T-helper 22 cell (primary cell): ENCODE data around the gene SEPSECS.

Experiments used
- DNase-seq: peaks from one replicate; pipeline ENCODE4 v3.0.0-alpha.2; 2020; ENCODE audit warnings: low read depth

The SEPSECS gene

DNA sequence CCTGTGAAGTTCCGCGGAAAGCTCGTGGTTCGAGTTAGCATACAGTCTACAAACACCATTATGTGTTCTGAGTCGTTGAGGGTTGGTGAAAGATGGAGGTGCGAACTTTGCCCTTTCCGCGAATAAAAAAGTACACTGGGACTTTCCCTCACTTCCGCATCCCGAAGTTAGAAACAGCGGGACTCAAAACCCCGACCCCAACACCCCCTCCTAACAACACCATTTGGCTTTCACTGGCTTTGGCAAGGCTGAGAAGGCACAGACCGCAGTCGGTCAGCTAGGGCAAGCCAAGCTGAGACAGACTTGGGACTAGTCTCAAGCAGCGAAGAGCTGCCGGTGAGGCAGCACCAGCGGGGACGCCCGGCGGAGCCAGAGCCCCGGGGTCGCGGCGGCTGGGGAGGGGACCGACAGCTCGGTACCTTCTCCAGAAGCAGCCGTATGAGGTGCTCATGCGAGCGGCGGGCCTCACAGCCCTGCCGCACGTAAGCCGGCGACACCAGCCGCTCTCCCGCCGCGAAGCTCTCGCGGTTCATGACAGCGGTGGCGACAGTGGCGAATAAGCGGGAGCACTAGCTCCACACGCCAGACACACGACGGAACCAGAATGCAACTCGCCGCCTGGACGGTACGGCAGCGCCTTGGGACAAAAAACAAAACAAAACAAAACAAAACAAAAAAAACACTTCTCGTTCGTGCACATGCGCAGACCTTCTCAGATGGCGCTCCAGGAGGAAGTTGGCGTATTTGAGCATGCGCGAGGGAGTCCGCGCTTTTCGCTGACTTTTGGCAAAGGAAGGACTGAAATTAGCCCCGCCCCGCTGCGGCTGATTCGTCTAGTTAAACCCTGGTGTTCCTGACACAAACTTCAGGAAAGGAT is at the start of gene SEPSECS:
TSS of gene SEPSECS (minus strand) at position 613 of the 877 bp plus-strand sequence. CDS start at position 533, 80 bp downstream.
- peak; percentile 94 for DNase-seq

DNA sequence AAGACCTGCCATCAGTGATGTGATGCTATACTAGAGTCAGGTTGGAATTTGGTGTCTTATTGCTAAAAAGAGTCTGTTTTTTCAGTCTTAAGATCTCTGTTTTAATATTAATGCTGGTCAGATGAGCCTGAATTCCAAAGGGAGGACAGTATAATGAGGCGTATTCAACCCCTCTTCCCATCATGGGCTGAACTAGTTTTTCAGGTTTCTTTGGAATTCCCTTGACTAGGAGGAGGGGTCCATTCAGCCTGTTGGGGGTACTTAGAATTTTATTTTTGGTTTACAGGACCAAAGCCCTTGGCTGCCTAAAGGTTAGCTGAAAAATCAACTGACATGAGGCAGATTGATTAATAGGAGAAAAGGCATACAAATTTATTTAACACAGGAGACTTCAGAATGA is 49.5 kb upstream of the SEPSECS start:
- DNase-seq, result no peak

DNA sequence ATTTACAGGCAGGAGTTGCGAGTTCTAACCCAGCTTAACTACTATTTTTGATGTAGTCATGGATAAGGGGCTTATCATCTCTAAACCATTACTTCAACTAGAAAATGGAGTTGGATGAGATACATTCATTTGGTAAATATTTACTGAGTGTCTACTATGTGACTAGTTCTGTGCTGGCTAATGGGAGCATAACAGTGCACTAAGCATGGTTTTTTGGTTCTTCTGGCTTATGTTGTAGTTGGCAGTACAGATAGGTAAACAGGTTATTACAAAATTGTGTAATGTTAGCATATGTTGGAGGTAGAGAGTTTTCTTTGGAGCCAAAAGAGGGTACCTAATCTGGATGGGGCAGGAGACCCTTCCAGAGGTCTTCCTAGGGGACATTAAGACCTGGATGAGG is 47.7 kb upstream of the SEPSECS start:
- no peak for DNase-seq

DNA sequence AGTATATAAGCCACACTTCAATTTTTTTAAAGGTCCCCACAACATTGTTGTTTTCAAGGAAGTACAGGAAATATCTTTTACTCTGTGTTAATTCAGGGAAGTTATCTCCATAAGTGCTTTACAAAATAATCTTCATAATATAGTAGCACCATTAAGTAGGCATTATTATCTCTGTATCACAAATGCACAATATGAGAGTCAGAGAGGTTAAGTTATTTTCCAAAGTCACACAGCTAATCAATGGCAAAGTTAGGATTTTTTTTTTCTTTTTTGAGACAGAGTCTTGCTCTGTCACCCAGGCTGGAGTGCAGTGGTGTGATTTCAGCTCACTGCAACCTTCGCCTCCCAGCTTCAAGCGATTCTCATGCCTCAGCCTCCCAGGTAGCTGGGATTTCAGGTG is 38.5 kb upstream of the SEPSECS start:
- DNase-seq, result no peak

DNA sequence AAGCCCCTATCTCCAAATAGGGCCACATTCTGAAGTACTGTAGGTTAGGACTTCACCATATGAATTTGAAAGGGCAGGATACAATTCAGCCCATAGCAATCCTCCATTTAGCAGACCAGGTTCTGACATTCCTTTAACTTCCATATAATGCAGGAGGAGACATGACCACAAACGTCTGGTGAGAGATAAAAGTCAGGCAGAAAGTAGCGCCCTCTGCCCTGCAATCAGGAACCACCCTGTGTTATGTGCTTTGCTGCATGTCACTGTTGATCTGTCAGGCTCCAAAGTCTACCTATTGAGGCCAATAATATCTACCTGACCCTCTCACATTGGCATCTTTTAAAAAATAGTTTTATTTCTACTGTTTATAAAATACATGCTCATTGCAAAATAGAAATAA is 30.2 kb upstream of the SEPSECS start:
- DNase-seq, result no peak

DNA sequence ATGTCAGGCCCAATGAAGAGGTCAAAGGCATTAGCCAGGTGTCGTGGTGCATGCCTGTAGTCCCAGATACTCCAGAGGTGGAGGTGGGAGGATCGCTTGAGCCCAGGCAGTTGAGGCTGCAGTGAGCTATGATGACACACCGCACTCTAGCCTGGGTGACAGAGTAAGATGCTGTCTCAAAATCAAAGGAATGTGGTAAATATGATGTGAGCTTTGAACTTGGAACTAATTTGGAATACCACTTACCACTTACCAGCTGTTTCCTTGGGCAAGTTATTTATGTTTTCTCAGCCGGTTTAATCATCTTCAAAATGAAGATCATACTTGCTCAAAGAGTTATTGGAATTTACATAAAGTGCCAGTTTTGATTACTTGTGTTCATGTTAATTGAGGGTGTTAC is 23.8 kb upstream of the SEPSECS start:
- no peak for DNase-seq

DNA sequence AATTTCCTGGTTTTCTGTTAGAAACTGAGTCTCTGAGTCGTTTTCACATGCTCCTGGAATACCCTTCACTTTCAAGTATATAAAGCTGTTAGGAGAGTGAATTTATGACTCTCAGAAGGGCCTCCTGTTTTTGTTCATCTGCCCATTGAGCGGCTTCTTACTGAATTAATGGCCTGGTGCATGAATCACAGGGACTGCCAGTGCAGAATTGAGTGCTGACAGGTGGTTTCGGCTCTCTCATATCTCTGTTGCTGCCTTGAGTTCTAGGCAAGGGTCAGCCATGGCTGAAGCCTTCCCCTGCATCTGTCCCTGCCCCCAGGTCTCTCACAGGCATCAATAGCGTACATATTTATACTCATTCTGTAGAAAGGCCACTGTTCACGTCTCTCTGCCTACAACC is 22.7 kb upstream of the SEPSECS start:
- DNase-seq, result no peak

DNA sequence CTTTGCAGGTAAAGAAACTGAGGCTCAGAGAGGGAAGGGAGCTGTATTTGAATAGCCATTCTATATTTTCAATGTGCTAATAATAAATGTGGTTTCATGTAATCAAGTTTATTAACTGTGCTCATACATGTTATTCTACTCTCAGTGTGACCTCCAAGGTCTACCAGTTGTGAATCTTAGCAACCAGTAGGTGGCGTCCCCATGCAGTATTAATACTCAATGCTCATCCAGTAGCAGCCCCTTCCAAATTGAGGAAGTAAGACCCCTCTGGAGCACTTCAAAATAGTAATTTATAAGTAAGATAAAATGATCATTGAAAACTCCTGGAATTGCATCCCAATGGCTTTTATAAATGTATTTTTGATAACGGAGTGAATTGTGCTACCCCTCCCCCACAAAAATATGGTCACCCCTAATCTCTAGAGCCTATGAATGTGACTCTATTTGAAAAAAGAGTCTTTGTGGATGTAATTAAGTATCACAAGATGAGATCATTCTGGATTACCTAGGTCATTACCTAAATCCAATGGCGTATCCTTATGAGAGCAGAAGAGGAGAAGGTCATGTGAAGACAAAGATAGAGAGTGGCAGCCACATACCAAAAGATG is 20.4 kb upstream of the SEPSECS start:
- no peak for DNase-seq

DNA sequence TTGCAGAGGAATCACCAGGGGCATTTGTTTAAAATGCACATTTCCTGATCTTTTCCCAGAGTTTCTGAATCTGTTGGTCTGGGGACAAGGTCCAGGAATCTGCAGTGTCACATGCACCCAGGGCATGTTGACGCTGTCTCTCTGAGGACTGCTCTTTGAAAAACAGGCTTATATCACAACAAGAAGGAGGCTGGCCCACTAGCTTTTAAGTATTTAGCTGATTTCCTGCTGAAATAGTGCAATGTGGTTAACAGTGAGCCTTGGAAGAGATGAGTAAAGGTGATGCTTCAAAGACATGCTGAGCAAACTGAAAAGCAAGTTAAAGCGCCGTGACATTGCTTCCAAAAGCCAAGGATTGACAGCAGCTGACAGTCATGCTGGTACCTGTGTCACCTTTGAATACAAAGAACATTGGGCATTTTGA is 18.6 kb upstream of the SEPSECS start:
- no peak for DNase-seq

DNA sequence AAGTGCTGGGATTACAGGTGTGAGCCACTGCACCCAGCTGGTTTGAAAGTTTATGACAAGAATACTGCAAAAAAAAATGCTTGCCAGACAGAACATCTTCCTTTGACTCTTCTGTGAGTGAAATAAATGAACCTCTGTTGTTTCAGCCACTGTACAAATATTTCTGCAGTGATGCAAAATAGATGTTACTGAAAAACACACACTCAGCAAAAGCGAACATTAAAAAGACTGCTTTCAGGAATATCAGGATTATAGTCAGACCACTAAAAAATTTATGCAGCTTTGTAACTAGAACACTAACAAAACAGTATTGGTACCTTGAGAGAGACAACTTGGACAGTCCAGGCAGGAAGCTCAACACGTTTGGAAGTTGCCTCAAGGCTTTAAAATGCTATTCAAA is 16.9 kb upstream of the SEPSECS start:
- no peak for DNase-seq

DNA sequence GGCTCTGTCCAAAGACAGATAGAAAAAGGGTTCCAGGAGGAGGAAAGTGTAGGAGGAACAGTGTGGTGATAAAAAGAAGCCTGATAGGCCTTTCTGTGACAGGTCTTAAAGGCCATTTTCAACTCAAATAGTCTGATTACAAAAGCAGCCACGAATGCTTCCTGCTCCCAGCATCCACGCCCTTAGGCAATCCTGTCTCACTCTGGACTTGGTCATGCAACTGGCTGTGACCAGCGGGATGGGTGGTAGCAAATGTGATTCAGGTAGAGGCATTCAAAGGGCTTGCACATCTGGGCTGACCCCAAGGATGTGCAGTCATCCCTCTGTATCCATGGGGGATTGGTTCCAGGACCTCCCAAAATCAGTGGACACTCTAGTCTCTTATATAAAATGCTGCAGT is 14.4 kb upstream of the SEPSECS start:
- DNase-seq, result no peak

DNA sequence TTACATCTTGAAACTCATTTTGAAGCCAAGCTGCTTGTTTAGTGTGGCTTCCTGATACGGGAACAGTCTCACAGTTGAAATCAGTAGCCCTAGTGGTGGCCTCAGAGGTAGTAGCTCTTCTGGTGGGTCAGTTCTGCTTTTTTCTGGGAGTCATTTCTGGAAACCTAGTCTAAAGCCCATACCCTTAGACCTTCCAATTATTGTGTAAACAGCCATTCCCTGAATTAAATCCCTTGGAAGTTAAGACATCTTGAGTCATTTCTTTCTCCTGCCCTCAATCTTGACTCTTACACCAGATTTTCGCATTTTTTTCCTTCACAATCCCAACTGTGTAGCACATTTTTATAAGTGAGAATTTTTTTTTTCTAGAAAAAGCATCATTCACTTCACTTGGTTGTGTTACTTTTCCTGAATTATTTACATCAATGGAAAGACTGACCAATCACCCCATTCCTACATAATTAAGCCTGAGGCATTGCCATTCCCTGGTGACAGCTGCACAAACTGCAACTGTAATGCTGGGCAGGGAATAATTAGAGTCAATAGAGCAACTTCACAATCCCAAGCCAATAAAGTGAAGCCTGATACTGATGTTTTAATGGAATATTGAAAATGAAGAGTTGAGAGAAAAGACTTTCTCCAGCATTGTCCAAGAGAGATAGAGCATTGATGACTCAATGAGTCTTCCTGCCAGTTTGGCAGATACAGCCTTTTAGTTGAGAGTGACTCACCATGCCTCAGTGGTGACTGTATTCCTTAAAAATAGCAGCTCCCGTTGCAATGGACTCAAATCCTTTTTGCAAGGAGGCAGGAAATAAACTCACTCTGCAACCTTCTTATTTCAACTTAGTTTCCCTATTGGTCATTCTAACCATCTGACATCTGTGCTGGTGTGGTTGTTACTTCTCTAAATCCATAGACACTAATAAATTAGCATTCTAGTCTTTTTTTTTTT is 13.0 kb upstream of the SEPSECS start:
- no peak for DNase-seq

DNA sequence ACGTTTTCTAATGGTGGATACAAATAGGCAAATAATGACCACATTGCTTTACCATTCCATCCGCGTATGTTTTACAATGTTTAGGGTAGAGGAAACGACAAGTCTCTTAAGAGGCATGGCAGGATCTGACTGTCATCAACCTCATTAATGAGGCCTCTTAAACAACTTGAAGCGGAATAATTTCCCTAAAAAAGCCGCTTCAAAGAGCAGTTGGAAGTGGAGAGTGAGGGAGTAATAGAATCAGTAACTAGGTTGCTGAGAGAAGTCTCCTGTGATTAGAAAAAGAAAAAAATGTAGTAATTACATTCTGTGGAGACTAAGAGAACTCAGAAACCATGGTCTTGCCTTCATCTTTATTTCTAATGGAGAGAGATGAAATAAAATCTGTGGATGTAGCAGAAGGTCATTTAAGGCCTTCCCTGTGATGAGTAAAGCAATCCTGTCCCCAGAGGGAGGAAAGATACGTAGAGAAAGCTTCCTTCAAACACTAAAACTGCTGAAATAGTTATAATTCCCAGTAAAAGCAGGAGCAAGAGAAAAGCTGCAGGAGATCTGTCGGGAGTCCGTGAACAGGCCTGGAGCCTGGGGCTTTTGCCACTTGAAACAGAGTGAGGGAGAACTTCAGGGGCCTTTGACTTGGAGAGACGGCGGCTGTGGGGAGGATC is 11.1 kb upstream of the SEPSECS start:
- no peak for DNase-seq

DNA sequence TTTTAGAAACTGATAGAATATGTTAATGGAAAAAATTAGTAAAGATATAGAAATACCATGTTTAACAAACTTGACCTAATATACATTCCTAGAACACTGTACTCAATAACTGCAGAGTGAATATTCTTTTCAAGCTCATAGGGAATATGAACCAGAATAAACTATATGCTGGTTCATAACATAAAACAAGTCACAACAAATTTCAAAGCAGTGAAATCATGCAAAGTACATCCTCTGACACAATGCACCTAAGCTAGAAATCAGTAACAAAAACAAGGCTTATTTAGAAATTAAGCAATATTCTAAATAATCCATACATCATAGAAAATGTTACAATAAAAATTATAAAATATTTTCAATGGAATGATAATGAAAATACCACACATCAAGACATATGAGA is 9.2 kb upstream of the SEPSECS start:
- DNase-seq, result no peak

DNA sequence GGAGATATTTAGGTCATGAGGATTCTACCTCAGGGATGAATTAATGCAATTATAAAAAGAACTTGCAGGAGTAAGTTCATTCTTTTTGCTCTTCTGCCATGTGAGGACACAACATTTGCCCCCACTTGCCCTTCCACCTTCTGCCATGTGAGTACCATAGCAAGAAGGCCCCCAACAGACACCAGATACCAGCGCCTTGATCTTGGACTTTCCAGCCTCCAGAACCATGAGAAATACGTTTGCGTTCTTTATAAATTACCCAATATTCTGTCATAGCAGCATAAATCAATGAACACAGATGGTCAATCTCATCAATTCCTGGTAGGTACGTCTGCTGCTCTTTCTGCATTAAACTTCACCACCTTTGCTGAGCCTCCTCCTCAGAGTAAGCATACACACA is 5.7 kb upstream of the SEPSECS start:
- DNase-seq, result no peak

DNA sequence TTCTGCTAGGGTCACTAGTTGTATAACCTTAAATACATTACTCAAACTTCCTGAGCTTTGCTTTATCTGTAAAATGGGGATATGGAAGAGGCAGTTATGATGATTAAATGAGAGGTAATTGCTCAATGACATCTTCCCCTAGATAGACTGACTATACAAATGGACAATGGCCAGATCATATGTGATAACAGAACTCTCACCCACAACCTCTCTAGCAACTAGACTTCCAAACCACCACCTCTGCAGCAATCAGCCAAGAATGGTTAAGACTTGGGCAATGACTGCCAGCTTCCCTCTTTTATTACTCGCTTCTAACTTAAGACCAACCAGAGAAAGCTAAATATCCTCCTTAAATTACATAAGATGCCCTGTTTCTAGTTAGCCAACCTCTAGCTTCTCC is 2.9 kb upstream of the SEPSECS start:
- DNase-seq, result no peak

DNA sequence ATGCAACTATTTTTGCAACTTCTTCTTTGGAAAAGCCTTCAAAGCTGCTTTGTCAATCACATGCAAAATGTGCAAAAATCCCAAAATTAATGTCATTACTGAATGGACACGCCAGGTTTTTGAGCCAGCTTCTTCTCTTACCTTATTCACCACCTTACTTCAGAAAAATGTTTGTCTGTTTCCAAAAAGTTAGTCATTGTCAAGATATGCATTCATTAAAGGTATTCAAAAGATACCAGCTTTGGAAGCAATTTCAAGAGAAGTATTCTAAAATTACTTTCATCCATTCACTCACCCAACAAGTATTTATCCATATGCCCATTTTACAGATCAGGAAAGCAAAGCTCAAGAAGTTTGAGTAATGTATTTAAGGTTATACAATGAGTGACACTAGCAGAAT is 2.3 kb upstream of the SEPSECS start:
- DNase-seq, result no peak

DNA sequence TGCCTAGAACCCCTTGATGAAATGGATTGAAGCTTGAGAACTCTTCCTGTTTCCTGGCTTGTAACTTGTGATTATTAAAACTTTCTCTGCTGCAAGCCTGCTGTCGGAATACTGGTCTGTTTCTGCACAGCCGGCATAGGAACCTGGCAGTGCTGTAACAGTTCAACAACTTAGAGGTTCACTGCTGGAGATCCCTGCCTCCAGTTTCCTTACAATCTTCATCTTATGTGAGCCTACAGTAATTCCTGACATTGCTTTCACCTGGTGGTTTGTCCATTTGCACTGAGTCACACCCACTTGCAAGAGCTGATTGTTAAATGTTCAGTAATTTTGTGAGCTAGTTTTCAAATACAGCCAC is 1.3 kb upstream of the SEPSECS start:
- DNase-seq, result no peak

DNA sequence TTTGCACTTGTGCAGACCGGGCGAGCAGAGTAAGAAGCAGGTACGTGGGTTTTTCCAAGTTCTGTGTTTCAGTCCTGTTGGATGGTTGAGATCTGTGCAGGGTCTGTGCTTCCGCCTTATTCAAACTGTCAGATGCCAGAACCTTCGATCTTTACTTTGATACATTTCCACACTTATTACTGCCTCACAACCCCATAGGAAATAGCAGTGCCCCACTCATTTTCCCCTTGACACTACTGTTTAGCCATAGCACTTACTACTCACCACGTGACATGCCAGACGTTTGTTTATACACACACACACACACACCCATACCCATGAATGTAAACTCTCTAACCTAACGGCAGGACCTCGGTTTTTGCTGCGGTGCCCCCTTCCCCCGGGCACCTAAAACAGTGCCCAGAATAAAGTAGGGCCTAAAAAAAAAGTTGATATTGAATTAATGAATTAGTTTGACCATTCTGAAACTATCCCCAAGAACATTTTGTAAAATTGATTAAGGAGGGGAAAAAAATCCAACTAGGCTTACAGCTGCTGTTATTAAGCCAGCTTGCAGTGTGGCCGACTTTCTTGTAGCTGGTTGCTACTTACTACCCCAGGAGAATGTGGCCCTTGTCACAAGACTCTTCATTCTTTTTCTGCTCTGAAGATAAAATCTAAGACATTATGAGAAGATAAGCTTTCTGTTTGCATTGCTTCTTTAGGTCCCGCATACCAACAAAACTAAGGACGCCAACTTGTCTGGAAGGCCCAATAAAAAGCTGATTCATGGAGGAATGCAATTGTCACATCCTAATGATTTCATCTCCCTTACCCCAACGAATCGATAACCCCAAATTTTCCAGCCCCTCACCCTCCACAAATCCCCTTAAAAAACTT is 704 bp upstream of the SEPSECS start:
- no peak for DNase-seq

DNA sequence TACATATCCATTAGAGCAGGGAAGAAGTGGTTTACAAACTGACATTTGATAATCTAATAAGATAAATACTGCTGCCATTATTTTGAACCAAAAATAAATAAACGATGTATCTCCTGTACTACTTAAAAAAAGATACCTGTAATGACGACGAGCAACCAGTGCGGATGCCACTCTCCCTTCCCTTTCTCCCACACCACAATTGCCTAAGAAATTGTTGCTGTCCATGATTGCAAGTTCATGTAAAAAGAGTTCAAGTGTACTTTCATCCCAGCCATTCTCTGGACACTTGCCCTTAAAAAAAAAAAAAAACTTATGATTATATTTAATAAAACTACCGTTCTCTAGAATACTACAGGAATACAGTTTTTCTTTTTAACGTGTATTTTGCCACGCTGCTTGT is 1.4 kb downstream of the SEPSECS start:
- no peak for DNase-seq

DNA sequence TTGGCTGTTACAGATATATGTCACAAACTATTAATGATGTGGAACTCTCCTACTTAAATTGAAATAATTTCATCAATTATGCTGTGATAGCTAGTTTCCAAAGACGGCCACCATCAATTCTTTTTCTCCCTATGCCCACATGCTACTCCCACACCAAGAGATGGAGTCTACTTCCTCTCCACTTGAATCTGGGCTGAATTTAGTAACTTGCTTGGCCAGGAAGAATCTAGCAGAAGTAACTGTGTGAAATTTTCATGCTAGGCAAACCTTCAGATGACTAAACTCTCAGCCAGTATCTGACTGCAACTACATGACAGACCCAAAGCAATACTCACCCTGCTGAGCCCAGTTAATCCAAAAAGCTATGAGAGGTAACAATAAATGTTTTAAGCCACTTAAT is 3.2 kb downstream of the SEPSECS start:
- DNase-seq, result no peak
